SK-N-SH treated with all-trans-retinoic acid at 6 μM for 48 hours (cell line): ENCODE measurements around the gene CCDC85B.

Experiments
- ARNTL ChIP-seq: fragments of 450-650 bp; formaldehyde crosslinking; IDR thresholded peaks from 2 replicates; pipeline ENCODE4 v1.5.0; 2020; ENCODE audit warnings: low read depth, mild to moderate bottlenecking, moderate library complexity, borderline replicate concordance
- BACH2 ChIP-seq: fragments of 250-450 bp; sonication (Bioruptor Pico); IDR thresholded peaks from 2 replicates; pipeline ENCODE4 v1.9.0; 2021; ENCODE audit warnings: mild to moderate bottlenecking, borderline replicate concordance
- CREB5 ChIP-seq: fragments of 250-450 bp; sonication (Bioruptor Pico); IDR thresholded peaks from 2 replicates; pipeline ENCODE4 v1.5.1; 2020; ENCODE audit warnings: low read depth, mild to moderate bottlenecking, moderate library complexity
- PATZ1 ChIP-seq: fragments of 250-450 bp; sonication (Bioruptor Pico); IDR thresholded peaks from 2 replicates; pipeline ENCODE4 v1.8.0; 2020; ENCODE audit warnings: mild to moderate bottlenecking, moderate library complexity, borderline replicate concordance
- ZFP3 ChIP-seq: fragments of 250-450 bp; sonication (Bioruptor Pico); IDR thresholded peaks from 2 replicates; pipeline ENCODE4 v1.5.0; 2020; ENCODE audit warnings: mild to moderate bottlenecking, moderate library complexity

- TF ChIP-seq PATZ1 (CRISPR knock-in tag) (no peak), CREB5 (CRISPR knock-in tag) (no peak), ARNTL (CRISPR knock-in tag) (peak; percentile 96), ZFP3 (CRISPR knock-in tag) (no peak), BACH2 (CRISPR knock-in tag) (no peak)
Observed at GRCh38 chr11:65890324-65891218, at the start of gene CCDC85B.
